Mononuclear cell (primary cell): ENCODE measurements around the gene HSCB. TPM values are rescaled to one million over a fixed set of nuclear protein-coding genes. Genes with fewer than 3 reads are reported as not detected.

Experiments used
- H3K27me3 ChIP-seq: 2 replicates; pipeline ENCODE4 v1.6.0; 2011; ENCODE audit warnings: low read length, control low read depth; ENCODE audit not compliant: insufficient read depth
- H3K4me1 ChIP-seq: 2 replicates; pipeline ENCODE4 v1.5.1; 2011; ENCODE audit warnings: mild to moderate bottlenecking, low read length, control low read depth; ENCODE audit not compliant: insufficient read depth
- H3K4me3 ChIP-seq: 2 replicates; pipeline ENCODE4 v1.5.1; 2011; ENCODE audit warnings: mild to moderate bottlenecking, low read length, moderate library complexity
- H3K9me3 ChIP-seq: 2 replicates; pipeline ENCODE4 v1.5.1; 2011; ENCODE audit warnings: low read depth, mild to moderate bottlenecking, control low read depth, low read length
- total RNA-seq: library from RNA; depleted of rRNA; stranded (reverse); fragments of >200 nt; gene quantifications from one replicate; pipeline ENCODE4 v1.2.3, GENCODE V29; 2012

Gene HSCB
- total RNA-seq, 1 donor: 8.3 TPM

GRCh38 chr22:28768701-28769393, 27.0 kb downstream of the HSCB start:
- Histone ChIP-seq H3K9me3 (no peaks in the 10 kb centered on the region), H3K4me1 (peaks cover 6% of the 10 kb centered on the region), H3K27me3 (no peaks in the 10 kb centered on the region), H3K4me3 (no peak overlapping the region)

DNA sequence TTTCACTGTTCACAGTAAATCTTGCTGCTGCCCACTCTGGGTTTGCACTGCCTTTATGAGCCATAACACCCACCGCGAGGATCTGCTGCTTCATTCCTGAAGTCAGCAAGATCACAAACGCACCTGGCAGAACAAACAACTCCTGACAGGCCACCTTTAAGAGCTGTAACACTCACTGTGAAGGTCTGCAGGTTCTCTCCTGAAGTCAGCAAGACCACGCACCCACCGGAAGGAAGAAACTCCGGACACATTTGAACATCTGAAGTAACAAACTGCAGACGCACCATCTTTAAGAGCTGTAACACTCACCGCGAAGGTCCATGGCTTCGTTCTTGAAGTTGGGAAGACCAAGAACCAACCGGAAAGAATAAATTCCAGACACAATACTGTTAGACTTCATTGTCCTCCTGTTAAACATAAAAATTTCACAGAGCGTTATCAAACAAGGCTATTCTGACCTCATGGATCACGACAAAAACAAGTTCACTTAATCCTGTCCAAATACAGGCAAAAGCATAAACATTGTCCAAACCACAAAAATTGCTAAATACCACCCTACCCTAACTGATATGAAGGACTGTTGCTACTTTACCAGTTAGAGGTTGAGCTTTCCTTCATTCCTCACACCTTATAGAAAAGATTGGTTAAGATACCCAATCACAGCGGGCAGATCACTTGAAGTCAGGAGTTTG, 27.7 kb downstream of the HSCB start:
- H3K9me3 ChIP-seq: no peaks in the 10 kb centered on the region
- no peaks in the 10 kb centered on the region for H3K27me3 ChIP-seq
- H3K4me3 ChIP-seq: no peak overlapping the region
- peaks cover 13% of the 10 kb centered on the region for H3K4me1 ChIP-seq

DNA sequence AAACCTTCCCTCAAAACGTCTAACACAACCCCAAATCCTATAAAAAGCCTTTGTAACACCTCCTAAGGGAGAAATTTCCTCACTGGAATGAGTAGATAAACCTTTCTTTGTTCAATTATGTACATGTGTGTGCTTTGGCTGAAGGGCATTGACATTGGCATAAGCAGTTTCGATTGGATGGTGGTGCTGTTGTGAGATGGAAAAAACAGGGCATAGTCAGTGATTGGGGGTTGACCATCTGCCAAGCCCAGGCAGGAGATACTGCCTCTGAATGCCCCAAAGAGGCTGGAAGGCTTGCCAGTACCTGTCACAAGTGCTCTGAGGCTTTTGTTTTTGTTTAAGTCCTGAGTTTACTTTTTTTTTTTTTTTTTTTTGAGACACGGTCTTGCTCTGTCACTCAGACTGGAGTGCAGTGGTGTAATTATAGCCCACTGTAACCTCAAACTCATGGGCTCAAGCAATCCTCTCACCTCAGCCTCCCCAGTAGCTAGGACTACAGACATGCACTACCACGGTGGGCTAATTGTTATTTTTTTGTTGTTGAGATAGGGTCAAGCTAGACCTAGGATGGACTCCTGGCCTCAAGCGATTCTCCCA, 29.5 kb downstream of the HSCB start:
- Histone ChIP-seq H3K4me1 (peaks cover 19% of the 10 kb centered on the region), H3K9me3 (no peaks in the 10 kb centered on the region), H3K27me3 (no peaks in the 10 kb centered on the region), H3K4me3 (no peak overlapping the region)

DNA sequence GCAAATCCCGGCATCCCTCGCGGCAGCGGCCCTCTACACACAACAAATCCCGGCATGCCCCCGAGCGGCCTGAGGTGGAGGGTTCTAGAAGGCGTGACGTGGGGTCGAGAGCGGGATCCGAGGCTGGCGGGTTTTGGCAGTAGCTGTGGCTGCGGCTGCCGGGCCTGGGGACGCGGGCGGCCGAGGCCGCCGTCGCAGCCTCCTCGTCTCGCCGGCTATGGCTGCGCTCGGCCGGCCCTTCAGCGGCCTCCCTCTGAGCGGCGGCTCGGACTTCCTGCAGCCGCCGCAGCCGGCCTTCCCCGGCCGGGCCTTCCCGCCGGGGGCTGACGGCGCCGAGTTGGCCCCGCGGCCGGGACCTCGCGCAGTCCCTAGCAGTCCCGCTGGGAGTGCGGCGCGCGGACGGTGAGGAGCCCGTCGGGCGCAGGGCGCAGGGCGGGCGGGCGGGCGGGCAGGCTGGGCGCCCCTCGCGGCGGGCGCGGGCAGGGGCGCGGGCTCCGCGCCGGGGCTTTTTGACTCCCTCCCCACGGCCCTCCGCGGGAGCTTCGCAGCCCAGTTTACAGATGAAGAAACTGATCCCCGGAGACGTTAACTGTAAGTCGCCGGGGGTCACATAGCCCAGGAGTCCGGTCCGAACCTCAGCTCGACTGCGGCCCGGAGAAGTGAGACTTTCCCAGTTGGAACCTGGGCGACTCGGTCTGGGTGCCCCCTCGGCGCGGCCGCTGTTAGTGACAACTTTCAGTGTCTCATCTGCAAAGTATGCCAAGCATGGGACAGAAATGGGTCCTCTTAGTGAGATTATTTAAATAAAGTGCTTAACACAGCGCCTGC, 31.0 kb downstream of the HSCB start, which contains the start of gene CCDC117:
CCDC117 (plus strand) TSS at position 63 of the 828 bp plus-strand sequence; CDS start at position 218, 155 bp downstream.
- Histone ChIP-seq H3K27me3 (no peaks in the 10 kb centered on the region), H3K4me3 (peak within 1 kb of the TSS; percentile 91), H3K9me3 (no peaks in the 10 kb centered on the region), H3K4me1 (peaks cover 19% of the 10 kb centered on the region)

GRCh38 chr22:28773461-28773867, 31.6 kb downstream of the HSCB start:
- Histone ChIP-seq H3K27me3 (no peaks in the 10 kb centered on the region), H3K4me3 (peak overlapping the region; percentile 91), H3K4me1 (peaks cover 19% of the 10 kb centered on the region), H3K9me3 (no peaks in the 10 kb centered on the region)

DNA sequence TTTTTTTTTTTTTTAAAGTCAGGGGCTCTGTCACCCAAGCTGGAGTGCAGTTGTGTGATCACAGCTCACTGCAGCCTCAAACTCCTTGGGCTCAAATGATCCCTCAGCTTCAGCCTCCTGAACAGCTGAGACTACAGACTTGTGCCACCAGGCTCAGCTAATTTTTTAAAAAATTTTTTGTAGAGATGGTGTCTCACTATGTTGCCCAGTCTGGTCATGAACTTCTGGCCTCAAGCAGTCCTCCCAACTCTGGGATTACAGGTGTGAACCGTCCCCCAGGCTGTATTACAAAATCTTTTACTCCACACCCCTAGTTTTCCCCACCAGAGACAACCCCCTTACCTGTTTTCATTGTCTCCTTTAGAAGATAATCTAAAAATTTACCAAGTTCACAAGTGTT, 32.5 kb downstream of the HSCB start:
- H3K4me3 ChIP-seq: no peak overlapping the region
- peaks cover 19% of the 10 kb centered on the region for H3K4me1 ChIP-seq
- no peaks in the 10 kb centered on the region for H3K27me3 ChIP-seq
- no peaks in the 10 kb centered on the region for H3K9me3 ChIP-seq

- no peaks in the 10 kb centered on the region for H3K27me3 ChIP-seq
- H3K4me3 ChIP-seq: no peak overlapping the region
- H3K4me1 ChIP-seq: peaks cover 3% of the 10 kb centered on the region
- no peaks in the 10 kb centered on the region for H3K9me3 ChIP-seq
Observed at GRCh38 chr22:28779833-28780232, 38.0 kb downstream of the HSCB start.

GRCh38 chr22:28780296-28780695, 38.5 kb downstream of the HSCB start:
- Histone ChIP-seq H3K27me3 (no peaks in the 10 kb centered on the region), H3K4me1 (no peaks in the 10 kb centered on the region), H3K9me3 (no peaks in the 10 kb centered on the region), H3K4me3 (no peak overlapping the region)

DNA sequence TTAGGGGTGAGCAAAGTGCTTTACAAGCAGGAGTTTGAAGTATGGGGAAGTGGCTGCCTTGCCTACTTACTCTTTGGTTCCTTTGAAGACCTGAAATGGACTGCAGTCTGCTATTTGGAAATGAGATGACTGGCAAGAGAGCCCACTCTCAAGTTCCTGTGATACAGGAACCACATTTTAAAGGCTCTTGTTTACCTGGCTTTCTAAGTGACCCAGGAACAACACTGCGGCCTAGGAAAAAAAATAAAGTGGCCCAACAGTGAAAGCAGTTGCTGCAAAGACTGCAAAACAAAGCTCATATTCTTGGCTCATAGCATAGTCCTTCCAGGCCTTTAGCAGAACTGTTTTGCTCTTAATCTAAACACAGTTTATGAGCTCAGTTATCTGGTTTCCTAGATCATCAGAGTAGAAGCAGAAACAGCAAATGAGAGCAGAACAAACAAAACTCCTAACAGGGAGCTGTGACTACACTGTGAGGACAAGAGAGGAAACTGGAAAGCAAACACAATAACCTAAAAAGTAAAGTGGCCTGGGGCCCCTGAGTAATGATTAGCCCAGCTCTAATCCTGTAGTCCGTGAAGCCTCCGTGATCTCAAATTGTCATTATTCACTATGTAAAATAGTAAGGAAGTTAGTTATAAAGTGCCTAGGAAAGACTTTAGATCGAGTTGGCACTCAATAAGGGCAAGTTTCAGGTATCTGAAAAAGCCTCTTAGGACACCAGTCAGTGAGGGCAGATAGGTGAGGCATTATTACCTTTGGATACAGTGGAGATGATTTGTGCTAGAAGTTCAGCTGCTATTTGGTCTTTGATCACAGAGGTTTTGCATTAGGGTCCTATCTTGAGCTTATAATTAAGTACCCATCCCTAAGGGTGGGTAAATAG, 42.2 kb downstream of the HSCB start:
- Histone ChIP-seq H3K9me3 (no peaks in the 10 kb centered on the region), H3K4me1 (no peaks in the 10 kb centered on the region), H3K27me3 (no peaks in the 10 kb centered on the region), H3K4me3 (no peak overlapping the region)

- Histone ChIP-seq H3K27me3 (no peaks in the 10 kb centered on the region), H3K4me3 (no peak overlapping the region), H3K9me3 (no peaks in the 10 kb centered on the region), H3K4me1 (peaks cover 32% of the 10 kb centered on the region)
Observed at GRCh38 chr22:28788601-28789000, 46.8 kb downstream of the HSCB start.

GRCh38 chr22:28791124-28791523, 49.3 kb downstream of the HSCB start:
- Histone ChIP-seq H3K27me3 (no peaks in the 10 kb centered on the region), H3K9me3 (no peaks in the 10 kb centered on the region), H3K4me3 (no peak overlapping the region), H3K4me1 (peaks cover 49% of the 10 kb centered on the region)

GRCh38 chr22:28791841-28792490, 50.1 kb downstream of the HSCB start:
- Histone ChIP-seq H3K9me3 (no peaks in the 10 kb centered on the region), H3K4me1 (peaks cover 54% of the 10 kb centered on the region), H3K4me3 (no peak overlapping the region), H3K27me3 (no peaks in the 10 kb centered on the region)

DNA sequence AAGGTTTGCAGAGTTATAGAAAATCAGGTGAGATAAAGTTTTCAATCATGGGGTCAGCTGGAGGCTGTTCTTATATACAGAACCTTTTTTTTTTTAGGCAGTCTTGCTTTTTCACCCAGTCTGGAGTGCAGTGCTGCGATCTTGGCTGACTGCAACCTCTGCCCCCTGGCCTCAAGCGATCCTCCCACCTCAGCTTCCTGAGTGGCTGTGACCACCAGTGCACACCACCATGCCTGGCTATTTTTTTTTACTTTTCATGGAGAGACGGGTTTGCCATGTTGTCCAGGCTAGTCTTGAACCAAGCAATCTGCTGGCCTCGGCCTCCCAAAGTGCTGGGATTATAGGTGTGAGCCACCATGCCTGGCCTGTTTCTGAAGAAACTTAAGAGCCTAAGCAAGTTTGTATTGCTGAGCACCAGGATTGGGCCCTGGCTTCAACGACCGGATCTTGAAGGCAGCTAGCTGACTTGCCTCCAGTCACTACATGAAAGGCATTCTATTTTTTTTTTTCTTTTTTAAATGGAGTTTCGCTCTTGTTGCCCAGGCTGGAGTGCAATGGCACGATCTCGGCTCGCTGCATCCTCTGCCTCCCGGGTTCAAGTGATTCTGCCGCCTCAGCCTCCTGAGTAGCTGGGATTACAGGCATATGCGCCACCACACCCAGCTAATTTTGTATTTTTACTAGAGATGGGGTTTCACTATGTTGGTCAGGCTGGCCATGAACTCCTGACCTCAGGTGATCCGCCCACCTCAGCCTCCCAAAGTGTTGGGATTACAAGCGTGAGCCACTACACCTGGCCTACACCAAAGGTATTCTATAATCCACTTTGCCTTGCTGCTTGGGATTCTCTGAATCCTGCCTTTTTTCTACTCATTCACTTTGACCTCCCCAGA, 50.9 kb downstream of the HSCB start:
- Histone ChIP-seq H3K9me3 (no peaks in the 10 kb centered on the region), H3K4me3 (no peak overlapping the region), H3K4me1 (peaks cover 60% of the 10 kb centered on the region), H3K27me3 (no peaks in the 10 kb centered on the region)
